Transverse colon (tissue), 4 donors: ENCODE measurements around the gene STYK1.

Source experiments
- CTCF ChIP-seq, 5 experiments: fragments of 200-600 bp in 3 of 5; fragments of 450-650 bp in 2 of 5; sonication (generic) in 3 of 5; IDR thresholded peaks; 1 replicate in 2 of 5; 2 replicates in 3 of 5; pipeline ENCODE4 v1.5.1; 2016 to 2017; ENCODE audit warnings: antibody characterized with exemption in 5 of 5, inconsistent platforms in 3 of 5, mild to moderate bottlenecking in 2 of 5, moderate library complexity in 1 of 5
- EP300 ChIP-seq: sonication (generic); formaldehyde crosslinking; IDR thresholded peaks from one replicate; pipeline ENCODE4 v1.6.1; 2017; ENCODE audit warnings: antibody characterized with exemption, low read depth
- POLR2A ChIP-seq: fragments of 450-650 bp; IDR thresholded peaks from one replicate; pipeline ENCODE4 v1.6.1; 2016; ENCODE audit warnings: antibody characterized with exemption, mild to moderate bottlenecking, moderate library complexity
- POLR2AphosphoS5 ChIP-seq, 3 donors: sonication (generic); formaldehyde crosslinking; IDR thresholded peaks; one replicate each; pipeline ENCODE4 v1.6.1; 2016; ENCODE audit warnings: antibody characterized with exemption in 3 of 3

GRCh38 chr12:10688042-10688441 is 14.2 kb upstream of the STYK1 start:
- TF ChIP-seq CTCF (IDR thresholded peaks at IDR 0.05), result no peak
- TF ChIP-seq POLR2AphosphoS5 (IDR thresholded peaks at IDR 0.05), result no peak
- no peak for TF ChIP-seq POLR2A
- no peak for TF ChIP-seq EP300
